HFFc6 (cell line): ENCODE data around the gene CNOT6L. TPM values are rescaled to one million over a fixed set of nuclear protein-coding genes. Genes with fewer than 3 reads are reported as not detected.
"Not testable (repeated sequence)": the region's sequence is repeated elsewhere in the genome, so short reads cannot be mapped to it uniquely, and the experiment has no call there.

ENCODE experiments used
- DNase-seq: peaks from one replicate; pipeline ENCODE4 v3.0.0-alpha.2; 2018
- H3K27ac Mint-ChIP-seq: 2 replicates; pipeline ENCODE4 v1.8.0; 2020; ENCODE audit warnings: mild to moderate bottlenecking, mixed read lengths
- H3K27me3 Mint-ChIP-seq: 2 replicates; pipeline ENCODE4 v1.8.0; 2021; ENCODE audit warnings: mild to moderate bottlenecking, moderate library complexity, mixed read lengths; ENCODE audit not compliant: insufficient read depth
- H3K36me3 Mint-ChIP-seq: 2 replicates; pipeline ENCODE4 v1.8.0; 2021; ENCODE audit warnings: low read depth, mixed read lengths
- H3K4me1 Mint-ChIP-seq: 2 replicates; pipeline ENCODE4 v1.8.0; 2020; ENCODE audit warnings: low read depth, mixed read lengths
- H3K4me3 Mint-ChIP-seq: 2 replicates; pipeline ENCODE4 v1.8.0; 2020; ENCODE audit warnings: mild to moderate bottlenecking, moderate library complexity, mixed read lengths
- H3K9me3 Mint-ChIP-seq: 2 replicates; pipeline ENCODE4 v1.8.0; 2020; ENCODE audit warnings: mild to moderate bottlenecking, mixed read lengths
- CTCF ChIP-seq: fragments of 200-600 bp; sonication (generic); IDR thresholded peaks from 2 replicates; pipeline ENCODE4 v1.5.0; 2021; ENCODE audit warnings: antibody characterized with exemption, mild to moderate bottlenecking
- long read RNA-seq: library from polyadenylated mRNA; unstranded; transcript quantifications from one replicate; pipeline ENCODE4 v2.0.0, GENCODE V29; 2019
- total RNA-seq, 6 experiments: library from RNA; stranded (reverse); fragmentation: NEBNext Ultra II Directional; extraction: Animal tissue kit (Norgen Biotek cat#: 25700); gene quantifications; 2 replicates in 1 of 6; 3 replicates in 5 of 6; pipeline ENCODE4 v1.2.3, GENCODE V29; 2021

Gene CNOT6L
- total RNA-seq, result 10 to 100 TPM; 17.8 to 24.3 (median 20.2) TPM
- long read RNA-seq, full-length matches to known transcripts, result 2 of 12 reads
- long read RNA-seq, partial matches to known transcripts, result 0 of 12 reads
- long read RNA-seq, other reads (novel, unspliced or antisense), result 10 of 12 reads

GRCh38 chr4:77818602-77819403 is at the start of gene CNOT6L:
TSS of gene CNOT6L (minus strand) at chr4:77819368. CDS start at chr4:77819308, 60 bp downstream.
- peak within 1 kb of the TSS; percentile 95 for H3K27ac Mint-ChIP-seq
- no peaks in the 10 kb centered on the region; the same call in 1 of the 2 replicates for H3K27me3 Mint-ChIP-seq
- DNase-seq, result peak; percentile 20
- H3K4me3 Mint-ChIP-seq, result peak within 1 kb of the TSS; percentile 98
- H3K36me3 Mint-ChIP-seq, result 0 out of 2 replicates have a peak, but pooled peaks cover 4% of the 10 kb centered on the region
- H3K4me1 Mint-ChIP-seq, result peaks cover 31% of the 10 kb centered on the region
- TF ChIP-seq CTCF, result no peak
- H3K9me3 Mint-ChIP-seq, result no peaks in the 10 kb centered on the region

DNA sequence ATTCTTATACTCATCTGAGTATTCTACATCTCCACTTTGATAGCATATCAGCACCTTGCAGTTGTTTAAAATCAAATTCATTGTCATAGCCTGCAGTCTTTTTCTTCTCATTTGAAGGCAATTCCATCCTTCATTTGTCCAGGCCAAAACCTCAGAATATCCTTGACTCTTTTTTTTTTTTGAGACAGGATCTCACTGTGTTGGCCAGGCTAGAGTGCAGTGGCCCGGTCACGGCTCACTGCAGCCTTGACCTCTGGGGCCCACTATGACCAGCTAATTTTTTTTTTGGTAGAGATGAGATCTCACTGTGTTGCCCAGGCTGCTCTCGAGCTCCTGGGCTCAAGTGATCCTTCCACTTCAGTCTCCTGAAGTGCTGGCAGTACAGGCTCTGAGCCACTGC is 46.1 kb upstream of the CNOT6L start:
- Mint-ChIP-seq H3K36me3 (peaks cover 16% of the 10 kb centered on the region), H3K27ac (no peak overlapping the region), H3K4me3 (no peak overlapping the region; the same call in 1 of the 2 replicates), H3K27me3 (no peaks in the 10 kb centered on the region; the same call in 1 of the 2 replicates), H3K9me3 (no peaks in the 10 kb centered on the region), H3K4me1 (peaks cover 32% of the 10 kb centered on the region)
- TF ChIP-seq CTCF, result no peak
- no peak for DNase-seq

- DNase-seq, H3K9me3 Mint-ChIP-seq, H3K27me3 Mint-ChIP-seq: not testable (repeated sequence)
- peak overlapping the region; percentile 100 for H3K27ac Mint-ChIP-seq
- peaks cover 32% of the 10 kb centered on the region for H3K4me1 Mint-ChIP-seq
- H3K4me3 Mint-ChIP-seq, result peak overlapping the region; percentile 96
- H3K36me3 Mint-ChIP-seq, result peaks cover 16% of the 10 kb centered on the region
Observed at GRCh38 chr4:77863341-77863740, 44.2 kb upstream of the CNOT6L start.

GRCh38 chr4:77862478-77863216 is 43.5 kb upstream of the CNOT6L start, which contains the start of gene MRPL1:
TSS of gene MRPL1 (plus strand) at chr4:77862830. CDS start at chr4:77862849, 19 bp downstream.
- peak; percentile 36; the same call in 1 of the 2 replicates for TF ChIP-seq CTCF
- Mint-ChIP-seq H3K27ac (peak within 1 kb of the TSS; percentile 100), H3K9me3 (no peaks in the 10 kb centered on the region), H3K4me1 (peaks cover 32% of the 10 kb centered on the region), H3K4me3 (peak within 1 kb of the TSS; percentile 96), H3K27me3 (no peaks in the 10 kb centered on the region; the same call in 1 of the 2 replicates), H3K36me3 (peaks cover 16% of the 10 kb centered on the region)
- DNase-seq, result peak; percentile 96

DNA sequence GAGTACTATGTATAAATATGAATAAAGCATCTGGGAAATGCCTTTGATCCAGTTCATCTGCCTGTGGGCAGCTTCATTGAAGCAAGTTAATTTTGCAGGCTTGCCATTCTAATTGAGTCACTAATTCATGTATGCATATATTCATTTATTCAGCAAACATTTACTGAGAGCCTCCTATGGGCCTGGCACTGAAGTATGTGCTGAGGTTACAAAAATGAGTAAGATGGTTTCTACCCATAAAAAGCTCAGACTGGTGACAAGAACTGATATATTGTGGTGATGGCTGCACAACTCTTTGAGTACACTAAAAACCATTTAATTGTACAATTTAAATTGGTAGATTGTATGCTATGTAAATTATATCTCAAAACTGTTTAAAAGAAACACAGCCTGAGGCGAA is 42.3 kb upstream of the CNOT6L start:
- TF ChIP-seq CTCF, result no peak
- H3K27ac Mint-ChIP-seq, result peak overlapping the region; percentile 100
- DNase-seq, result no peak
- H3K36me3 Mint-ChIP-seq, result peaks cover 12% of the 10 kb centered on the region
- H3K4me1 Mint-ChIP-seq, result peaks cover 39% of the 10 kb centered on the region
- no peaks in the 10 kb centered on the region for H3K9me3 Mint-ChIP-seq
- peak overlapping the region; percentile 96 for H3K4me3 Mint-ChIP-seq
- no peaks in the 10 kb centered on the region; the same call in 1 of the 2 replicates for H3K27me3 Mint-ChIP-seq
